Heart right ventricle (tissue), 16 donors: ENCODE measurements around the gene MARCHF9. TPM values are rescaled to one million over a fixed set of nuclear protein-coding genes. Genes with fewer than 3 reads are reported as not detected.
"Not testable (repeated sequence)": the region's sequence is repeated elsewhere in the genome, so short reads cannot be mapped to it uniquely, and the experiment has no call there.

Source experiments
- ATAC-seq, 8 donors: fragments of 200-7000 bp; cut with Tn5 transposase; one replicate each; pipeline ENCODE4 v1.9.1; 2020; ENCODE audit warnings: mild to moderate bottlenecking in 8 of 8, moderate library complexity in 8 of 8, moderate number of reproducible peaks in 1 of 8
- DNase-seq, 2 donors: peaks; one replicate each; pipeline ENCODE4 v3.0.0-alpha.2; 2020
- H3K27ac ChIP-seq, 10 donors: fragments of 200-600 bp; sonication (generic) in 2 of 10; one replicate each; pipeline versions ENCODE4 v1.5.0 to v1.8.0; 2020 to 2022; ENCODE audit warnings: mild to moderate bottlenecking in 3 of 10
- H3K27me3 ChIP-seq, 7 donors: fragments of 200-600 bp; one replicate each; pipeline ENCODE4 v1.8.0; 2021 to 2022; ENCODE audit warnings: mild to moderate bottlenecking in 2 of 7
- H3K36me3 ChIP-seq, 9 donors: fragments of 200-600 bp; sonication (generic) in 1 of 9; one replicate each; pipeline versions ENCODE4 v1.5.0 to v1.8.0; 2020 to 2022; ENCODE audit warnings: mild to moderate bottlenecking in 2 of 9
- H3K4me1 ChIP-seq, 9 donors: fragments of 200-600 bp; sonication (generic) in 1 of 9; one replicate each; pipeline versions ENCODE4 v1.5.0 to v1.8.0; 2020 to 2022; ENCODE audit warnings: mild to moderate bottlenecking in 4 of 9
- H3K4me3 ChIP-seq, 10 donors: fragments of 200-600 bp; sonication (generic) in 2 of 10; one replicate each; pipeline versions ENCODE4 v1.5.0 to v1.8.0; 2020 to 2022; ENCODE audit warnings: mild to moderate bottlenecking in 7 of 10, moderate library complexity in 2 of 10
- H3K9me3 ChIP-seq, 11 donors: fragments of 200-600 bp in 10 of 11; sonication (generic) in 2 of 11; one replicate each; pipeline versions ENCODE4 v1.5.0 to v1.8.0; 2013 to 2022; ENCODE audit warnings: mild to moderate bottlenecking in 2 of 11, control low read depth in 1 of 11, moderate library complexity in 1 of 11
- WGBS, 2 donors: extraction: QIAGEN DNeasy Blood & Tissue Kit; methylation state at CpG; one replicate each; pipeline ENCODE4 v1.1.7; 2013; ENCODE audit warnings: inconsistent platforms in 1 of 2; 5-methylcytosine and 5-hydroxymethylcytosine counted together
- intact Hi-C, 10 donors: fragments of 100-400 bp; cut with DNase I; formaldehyde crosslinking; loops; one replicate each; pipeline versions ENCODE4 v1.11.1 to v1.14.2; 2022
- polyA plus RNA-seq, 2 donors: library from polyadenylated mRNA; stranded (reverse); fragments of 200-250 nt; gene quantifications; one replicate each; pipeline ENCODE4 v1.2.3, GENCODE V29; 2013
- total RNA-seq, 10 donors: library from RNA; stranded (reverse); fragmentation: NEBNext Ultra II Directional in 3 of 10; extraction: Animal tissue kit (Norgen Biotek cat#: 25700) in 3 of 10; gene quantifications; one replicate each; pipeline versions ENCODE4 v1.2.1 to v1.2.4, GENCODE V29; 2021 to 2023
- TF ChIP-seq, protein P1 (sequence below), 9 donors: fragments of 200-600 bp; sonication (generic) in 2 of 9; IDR thresholded peaks; one replicate each; pipeline versions ENCODE4 v1.5.0 to v1.8.0; 2021 to 2022; ENCODE audit warnings: antibody characterized with exemption in 9 of 9, mild to moderate bottlenecking in 5 of 9, moderate library complexity in 1 of 9
- donor health status: Arrhythmogenic right ventricular cardiomyopathy.
- donor health status: ischemic (EF 13 %, LVEDD 7.1; RV severe dilation, severe dysfunction).
- donor health status: healthy with polysubstance abuse.
- donor health status: DM: no; HTN: yes; CAD: no.
- donor health status: DM: no; HTN: no; CAD: no.
- donor health status: ischemic (EF 25% LVEDD 6.9; RV normal size, moderate dysfunction).
- donor health status: ischemic (EF 25% LVEDD 5.7; RV mildly dilated, moderate dysfunction).
- donor health status: healthy.
- donor health status: DM: yes; HTN: yes; CAD: no.
- donor health status: Ischemic cardiomyopathy.
- donor health status: ischemic (EF 35%, LVEDD 5.7; RV mildly dilated, moderate dysfunction).
- donor health status: nonischemic (EF 11% LVEDD 7.7; RV severe dilation, severe dysfunction).
- donor health status: DM: yes; HTN: yes; CAD: no.
- donor health status: PGD.
- donor health status: ischemic (EF 29% LVEDD 5.4; RV normal size, mild dysfunction).
- donor health status: nonischemic (EF 23%, LVEDD 6.1; RV moderate dilation, normal function).

The MARCHF9 gene
- total and polyA plus RNA-seq, 12 donors, result 11.2 to 20.7 (median 13.7) TPM

DNA sequence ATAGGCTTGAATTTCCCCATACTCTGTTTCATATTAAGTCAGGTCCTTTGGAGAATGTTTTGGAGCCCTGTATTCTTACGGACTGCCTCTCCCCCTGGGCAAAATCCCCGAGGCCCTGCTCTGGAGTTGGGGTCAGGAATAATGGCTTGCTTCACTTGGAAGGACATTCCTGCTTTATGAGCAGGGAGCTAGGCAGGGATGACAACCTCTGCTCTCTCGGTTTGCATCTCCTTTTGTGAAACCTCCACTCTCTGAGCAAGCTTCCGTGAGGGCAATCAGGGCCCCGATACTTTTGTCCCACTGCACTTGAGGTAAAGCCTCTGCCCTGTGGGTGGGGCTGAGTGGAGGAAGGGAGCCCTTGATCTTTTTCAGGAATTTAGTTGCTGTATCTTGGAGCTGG, 41.7 kb upstream of the MARCHF9 start:
- no peak overlapping the region for H3K4me3 ChIP-seq
- H3K27ac ChIP-seq, result no peak overlapping the region
- H3K27me3 ChIP-seq, result no peaks in the 10 kb centered on the region
- H3K9me3 ChIP-seq, result peaks cover 0 to 4% (median 0%) of the 10 kb centered on the region in 11 donors
- peaks cover 0 to 97% (median 29%) of the 10 kb centered on the region in 9 donors for H3K36me3 ChIP-seq
- WGBS, 2 donors, result 90 to 93% methylated on average over 5 of the region's 5 CpGs
- intact Hi-C loops, result no loop called here
- no peak for DNase-seq
- TF ChIP-seq, protein P1, sequence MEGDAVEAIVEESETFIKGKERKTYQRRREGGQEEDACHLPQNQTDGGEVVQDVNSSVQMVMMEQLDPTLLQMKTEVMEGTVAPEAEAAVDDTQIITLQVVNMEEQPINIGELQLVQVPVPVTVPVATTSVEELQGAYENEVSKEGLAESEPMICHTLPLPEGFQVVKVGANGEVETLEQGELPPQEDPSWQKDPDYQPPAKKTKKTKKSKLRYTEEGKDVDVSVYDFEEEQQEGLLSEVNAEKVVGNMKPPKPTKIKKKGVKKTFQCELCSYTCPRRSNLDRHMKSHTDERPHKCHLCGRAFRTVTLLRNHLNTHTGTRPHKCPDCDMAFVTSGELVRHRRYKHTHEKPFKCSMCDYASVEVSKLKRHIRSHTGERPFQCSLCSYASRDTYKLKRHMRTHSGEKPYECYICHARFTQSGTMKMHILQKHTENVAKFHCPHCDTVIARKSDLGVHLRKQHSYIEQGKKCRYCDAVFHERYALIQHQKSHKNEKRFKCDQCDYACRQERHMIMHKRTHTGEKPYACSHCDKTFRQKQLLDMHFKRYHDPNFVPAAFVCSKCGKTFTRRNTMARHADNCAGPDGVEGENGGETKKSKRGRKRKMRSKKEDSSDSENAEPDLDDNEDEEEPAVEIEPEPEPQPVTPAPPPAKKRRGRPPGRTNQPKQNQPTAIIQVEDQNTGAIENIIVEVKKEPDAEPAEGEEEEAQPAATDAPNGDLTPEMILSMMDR (IDR thresholded peaks at IDR 0.05), result no peak
- ATAC-seq, result no peak
- H3K4me1 ChIP-seq, result no peaks in the 10 kb centered on the region

DNA sequence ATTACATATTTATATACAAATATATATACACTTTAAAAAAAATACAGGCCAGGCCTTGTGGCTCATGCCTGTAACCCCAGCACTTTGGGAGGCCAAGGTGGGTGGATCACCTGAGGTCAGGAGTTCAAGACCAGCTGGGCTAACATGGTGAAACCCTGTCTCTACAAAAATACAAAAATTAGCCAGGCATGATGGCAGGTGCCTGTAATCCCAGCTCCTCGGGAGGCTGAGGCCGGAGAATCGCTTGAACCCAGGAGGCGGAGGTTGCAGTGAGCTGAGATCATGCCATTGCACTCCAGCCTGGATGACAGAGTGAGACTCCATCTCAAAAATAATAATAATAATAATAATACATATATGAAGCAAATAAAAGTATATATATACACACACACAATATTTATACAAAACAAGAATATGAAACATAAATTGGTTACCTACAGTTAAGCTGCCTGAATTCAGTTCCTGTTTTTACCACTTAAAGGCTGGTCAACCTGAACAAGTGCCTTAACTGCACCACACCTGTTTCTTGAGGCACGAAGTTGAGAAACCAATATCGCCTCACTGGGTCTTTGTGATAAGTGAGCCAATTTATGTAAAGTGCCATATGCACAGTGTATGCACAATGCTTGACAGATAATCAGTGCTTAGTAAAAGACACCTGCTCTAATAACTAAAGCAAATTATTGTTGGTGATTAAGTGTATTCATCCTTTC, 39.7 kb upstream of the MARCHF9 start:
- DNase-seq, H3K4me1 ChIP-seq, ATAC-seq, intact Hi-C loops, H3K27me3 ChIP-seq, H3K27ac ChIP-seq, H3K9me3 ChIP-seq, H3K4me3 ChIP-seq: not testable (repeated sequence)
- WGBS, 2 donors, result 95 to 97% methylated on average over 6 of the region's 6 CpGs
- H3K36me3 ChIP-seq, result peaks cover 0 to 99% (median 46%) of the 10 kb centered on the region in 9 donors

DNA sequence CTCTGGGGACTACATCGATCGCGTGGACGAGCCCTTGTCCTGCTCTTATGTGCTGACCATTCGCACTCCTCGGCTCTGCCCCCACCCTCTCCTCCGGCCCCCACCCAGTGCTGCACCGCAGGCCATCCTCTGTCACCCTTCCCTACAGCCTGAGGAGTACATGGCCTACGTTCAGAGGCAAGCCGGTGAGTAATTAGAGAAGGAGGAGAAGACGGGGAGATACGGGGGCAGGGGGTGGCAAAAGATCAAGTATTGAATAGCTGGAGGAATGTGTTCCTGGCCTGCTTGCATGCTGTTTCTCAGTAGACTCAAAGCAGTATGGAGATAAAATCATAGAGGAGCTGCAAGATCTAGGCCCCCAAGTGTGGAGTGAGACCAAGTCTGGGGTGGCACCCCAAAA, 39.1 kb upstream of the MARCHF9 start:
- Histone ChIP-seq H3K36me3 (peaks cover 0 to 100% (median 51%) of the 10 kb centered on the region in 9 donors), H3K4me1 (no peaks in the 10 kb centered on the region), H3K27ac (no peak overlapping the region), H3K4me3 (no peak overlapping the region), H3K9me3 (peaks cover 0 to 4% (median 0%) of the 10 kb centered on the region in 11 donors), H3K27me3 (no peaks in the 10 kb centered on the region)
- ATAC-seq (no peak), DNase-seq (no peak)
- intact Hi-C loops, result no loop called here
- TF ChIP-seq, protein P1 (IDR thresholded peaks at IDR 0.05), result no peak
- 89 to 96% methylated on average over 12 of the region's 12 CpGs for WGBS, 2 donors

DNA sequence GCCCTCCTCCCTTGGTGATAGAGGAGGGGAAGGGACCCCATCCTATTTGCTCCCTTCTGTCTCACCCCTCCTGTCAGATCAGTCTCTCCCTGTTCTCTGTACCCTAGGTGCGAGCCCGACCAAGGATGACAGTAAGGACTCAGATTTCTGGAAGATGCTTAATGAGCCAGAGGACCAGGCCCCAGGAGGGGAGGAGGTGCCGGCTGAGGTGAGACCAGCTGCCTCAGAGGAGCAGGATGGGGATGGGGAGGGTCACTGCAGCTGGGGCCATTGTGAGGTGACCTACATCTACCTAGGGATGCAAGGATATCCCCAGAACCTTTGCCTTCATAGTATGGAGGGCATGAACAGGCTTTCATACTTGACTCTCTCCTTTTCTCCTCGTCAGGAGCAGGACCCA, 38.6 kb upstream of the MARCHF9 start:
- intact Hi-C loops, result no loop called here
- Histone ChIP-seq H3K36me3 (peaks cover 0 to 100% (median 53%) of the 10 kb centered on the region in 9 donors), H3K9me3 (peaks cover 0 to 4% (median 0%) of the 10 kb centered on the region in 11 donors), H3K27me3 (no peaks in the 10 kb centered on the region), H3K27ac (no peak overlapping the region), H3K4me3 (no peak overlapping the region), H3K4me1 (no peaks in the 10 kb centered on the region)
- no peak for DNase-seq
- 91 to 93% methylated on average over 4 of the region's 4 CpGs for WGBS, 2 donors
- TF ChIP-seq, protein P1 (IDR thresholded peaks at IDR 0.05), result no peak
- ATAC-seq, result no peak

DNA sequence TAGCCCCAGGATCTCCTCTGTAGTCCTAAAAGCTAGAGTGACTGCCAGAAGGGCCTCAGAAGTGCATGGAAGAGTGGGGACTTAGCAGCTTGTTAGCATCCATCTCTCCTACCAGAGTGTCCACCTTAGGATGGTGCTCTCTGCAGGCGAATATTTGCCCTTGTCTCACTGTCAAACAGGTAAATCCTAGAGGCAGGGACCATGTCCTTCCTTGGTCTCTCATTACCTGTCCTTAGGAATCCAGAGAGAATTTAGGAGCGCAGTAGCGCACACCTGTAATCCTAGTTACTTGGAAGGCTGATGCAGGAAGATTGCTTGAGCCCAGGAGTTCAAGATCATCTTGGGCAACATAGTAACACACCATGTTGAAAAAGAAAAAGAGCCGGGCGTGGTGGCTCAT, 37.8 kb upstream of the MARCHF9 start:
- intact Hi-C loops, result no loop called here
- no peak for ATAC-seq
- 98% methylated on average over 5 of the region's 5 CpGs for WGBS, 2 donors

More for the DNA sequence above, 37.8 kb upstream of the MARCHF9 start:
- H3K27ac ChIP-seq, result no peak overlapping the region
- no peaks in the 10 kb centered on the region for H3K27me3 ChIP-seq
- TF ChIP-seq, protein P1 (IDR thresholded peaks at IDR 0.05), result no peak
- H3K4me3 ChIP-seq, result no peak overlapping the region
- DNase-seq, result no peak
- peaks cover 0 to 1% (median 0%) of the 10 kb centered on the region in 11 donors for H3K9me3 ChIP-seq
- H3K4me1 ChIP-seq, result no peaks in the 10 kb centered on the region
- peaks cover 0 to 100% (median 61%) of the 10 kb centered on the region in 9 donors for H3K36me3 ChIP-seq
